A204.1 (cell line): Measurements from ENCODE around the gene FBXW8.

ENCODE experiments used
- FAIRE-seq: peaks from 2 replicates; lab custom pipeline; 2012; peaks lifted over from hg19 to GRCh38; lab: Jason Lieb, UNC

FBXW8 gene

GRCh38 chr12:116958402-116959197 is 47.9 kb downstream of the FBXW8 start:
- no peak for FAIRE-seq

- no peak for FAIRE-seq
Observed at GRCh38 chr12:116959198-116959460, 48.4 kb downstream of the FBXW8 start.

GRCh38 chr12:116959845-116960514 is 49.2 kb downstream of the FBXW8 start:
- FAIRE-seq, result no peak

- no peak for FAIRE-seq
Observed at GRCh38 chr12:116962197-116962596, 51.4 kb downstream of the FBXW8 start.

GRCh38 chr12:116962783-116963356 is 52.1 kb downstream of the FBXW8 start:
- no peak for FAIRE-seq

- no peak for FAIRE-seq
Observed at GRCh38 chr12:116964054-116965050, 53.6 kb downstream of the FBXW8 start.

- no peak for FAIRE-seq
Observed at GRCh38 chr12:116968986-116969385, 58.2 kb downstream of the FBXW8 start.

GRCh38 chr12:116969615-116970585 is 59.1 kb downstream of the FBXW8 start:
- no peak for FAIRE-seq

GRCh38 chr12:116971222-116971621 is 60.5 kb downstream of the FBXW8 start:
- FAIRE-seq, result no peak

- no peak for FAIRE-seq
Observed at GRCh38 chr12:116975779-116976393, 65.1 kb downstream of the FBXW8 start.

GRCh38 chr12:116977465-116978380 is 67.0 kb downstream of the FBXW8 start:
- FAIRE-seq, result no peak

- FAIRE-seq, result no peak
Observed at GRCh38 chr12:116978791-116979508, 68.2 kb downstream of the FBXW8 start.

GRCh38 chr12:116980083-116980482 is 69.3 kb downstream of the FBXW8 start:
- no peak for FAIRE-seq

GRCh38 chr12:116982791-116983411 is 72.2 kb downstream of the FBXW8 start:
- no peak for FAIRE-seq

- no peak for FAIRE-seq
Observed at GRCh38 chr12:116984098-116984497, 73.3 kb downstream of the FBXW8 start.

GRCh38 chr12:116990329-116990728 is 79.6 kb downstream of the FBXW8 start:
- no peak for FAIRE-seq

- FAIRE-seq, result no peak
Observed at GRCh38 chr12:116990971-116991966, 80.5 kb downstream of the FBXW8 start.
